GM12878 (cell line): ENCODE results near the gene PPP1R14B. TPM values are rescaled to one million over a fixed set of nuclear protein-coding genes. Genes with fewer than 3 reads are reported as not detected.

Source experiments
- ATAC-seq: fragments of 200-7000 bp; cut with Tn5 transposase; 3 replicates; pipeline ENCODE4 v1.9.1; 2020; ENCODE audit warnings: mild to moderate bottlenecking, moderate library complexity
- BruUV-seq: library from RNA; stranded (reverse); fragments of 400-500 nt; replicated peaks from 2 replicates; lab custom pipeline; 2021; lab: Mats Ljungman, UMichigan
- CTCF ChIA-PET: fragments of 300-600 bp; sonication (Branson Sonifier 250); formaldehyde crosslinking; extraction: SDS; loops from one replicate; lab custom pipeline; 2021; ENCODE audit warnings: inconsistent platforms; lab: Yijun Ruan, JAX
- POLR2A ChIA-PET: fragments of 350-600 bp; formaldehyde crosslinking; extraction: SDS; loops from one replicate; lab custom pipeline; 2021; ENCODE audit warnings: inconsistent platforms; lab: Charles Lee
- RAD21 ChIA-PET: fragments of 300-600 bp; sonication (Branson Sonifier 250); formaldehyde crosslinking; loops from one replicate; lab custom pipeline; 2023; ENCODE audit warnings: antibody characterized with exemption; ENCODE audit not compliant: unreplicated experiment; lab: Charles Lee
- SMC1A ChIA-PET: fragments of 300-600 bp; sonication (Branson Sonifier 250); formaldehyde crosslinking; loops from one replicate; lab custom pipeline; 2023; ENCODE audit not compliant: unreplicated experiment, uncharacterized antibody; lab: Charles Lee
- DNase-seq: peaks from one replicate; pipeline ENCODE4 v3.0.0-alpha.2; 2011; ENCODE audit warnings: low read depth, low spot score
- FAIRE-seq: peaks from 3 replicates; lab custom pipeline; 2011; peaks lifted over from hg19 to GRCh38; lab: Jason Lieb, UNC
- H2AFZ ChIP-seq: 2 replicates; pipeline ENCODE4 v1.6.0; 2011; ENCODE audit warnings: low read depth, low read length, control low read depth; ENCODE audit not compliant: control insufficient read depth
- H3K27ac ChIP-seq: 2 replicates; pipeline ENCODE4 v1.5.1; 2011; ENCODE audit warnings: control low read depth; ENCODE audit not compliant: control insufficient read depth, insufficient read depth
- H3K27me3 ChIP-seq, 2 experiments: replicated peaks in 1 of 2; 2 replicates each; pipeline versions ENCODE4 v1.6.0 to v1.6.1; 2011; ENCODE audit warnings: low read length in 1 of 2; ENCODE audit not compliant: control insufficient read depth in 2 of 2, insufficient read depth in 2 of 2
- H3K36me3 ChIP-seq, 2 experiments: 2 replicates each; pipeline ENCODE4 v1.5.1; 2011; ENCODE audit warnings: low read length in 1 of 2; ENCODE audit not compliant: control insufficient read depth in 2 of 2, insufficient read depth in 2 of 2
- H3K4me1 ChIP-seq: 2 replicates; pipeline ENCODE4 v1.6.1; 2011; ENCODE audit warnings: mild to moderate bottlenecking, low read length, moderate library complexity, mixed read lengths; ENCODE audit not compliant: control insufficient read depth, insufficient read depth
- H3K4me2 ChIP-seq: 2 replicates; pipeline ENCODE4 v1.6.0; 2011; ENCODE audit warnings: control low read depth; ENCODE audit not compliant: control insufficient read depth, insufficient read depth
- H3K4me3 ChIP-seq: fragments of 200-600 bp; sonication (generic); 2 replicates; pipeline ENCODE4 v1.5.1; 2016
- H3K79me2 ChIP-seq: 2 replicates; pipeline ENCODE4 v1.6.0; 2011; ENCODE audit warnings: low read length; ENCODE audit not compliant: control insufficient read depth, insufficient read depth
- H3K9ac ChIP-seq: 2 replicates; pipeline ENCODE4 v1.8.0; 2011; ENCODE audit warnings: low read length, control low read depth, mixed read lengths; ENCODE audit not compliant: control insufficient read depth, insufficient read depth
- H3K9me3 ChIP-seq: replicated peaks from 3 replicates; pipeline ENCODE4 v1.5.1; 2011; ENCODE audit warnings: mild to moderate bottlenecking, low read length; ENCODE audit not compliant: control insufficient read depth, insufficient read depth
- H4K20me1 ChIP-seq: 2 replicates; pipeline ENCODE4 v1.6.0; 2011; ENCODE audit not compliant: control insufficient read depth, insufficient read depth
- GATAD2B ChIP-seq: fragments of 450-650 bp; conservative IDR thresholded peaks from 2 replicates; pipeline ENCODE4 v1.6.1; 2017; ENCODE audit warnings: low read depth, mild to moderate bottlenecking, moderate library complexity
- HCFC1 ChIP-seq: fragments of 150-350 bp; IDR thresholded peaks from 2 replicates; pipeline ENCODE4 v1.6.1; 2014; ENCODE audit warnings: low read length
- HDAC6 ChIP-seq: fragments of 200-600 bp; sonication (generic); IDR thresholded peaks from one replicate; pipeline ENCODE4 v1.8.0; 2017; ENCODE audit warnings: antibody characterized with exemption; ENCODE audit not compliant: unreplicated experiment
- KLF5 ChIP-seq: fragments of 450-650 bp; IDR thresholded peaks from 2 replicates; pipeline ENCODE4 v1.6.1; 2014; ENCODE audit warnings: mild to moderate bottlenecking; ENCODE audit not compliant: partially characterized antibody
- PAX5 ChIP-seq: IDR thresholded peaks from 2 replicates; pipeline ENCODE4 v1.6.1; 2011; ENCODE audit warnings: low read depth, low read length, borderline replicate concordance
- RELA ChIP-seq: fragments of 450-650 bp; IDR thresholded peaks from 2 replicates; pipeline ENCODE4 v1.8.0; 2014; ENCODE audit warnings: borderline replicate concordance; ENCODE audit not compliant: partially characterized antibody
- STAT1 ChIP-seq: fragments of 450-650 bp; conservative IDR thresholded peaks from 2 replicates; pipeline ENCODE4 v1.6.1; 2014; ENCODE audit warnings: antibody characterized with exemption, mild to moderate bottlenecking
- TCF12 ChIP-seq: IDR thresholded peaks from 2 replicates; pipeline ENCODE4 v1.6.1; 2011; ENCODE audit warnings: low read depth, mild to moderate bottlenecking, low read length
- WGBS: methylation state at CpG from one replicate; pipeline ENCODE4 v1.1.6; 2016; ENCODE audit warnings: low lambda C conversion rate; ENCODE audit not compliant: insufficient replicate concordance, insufficient coverage; ENCODE audit errors: missing lambda C conversion rate; 5-methylcytosine and 5-hydroxymethylcytosine counted together
- in situ Hi-C: fragments of 300-500 bp; cut with MboI; formaldehyde crosslinking; loops from 9 replicates; pipeline ENCODE4 v1.14.3; 2018; ENCODE audit warnings: mixed read lengths
- intact Hi-C: fragments of 100-400 bp; cut with micrococcal nuclease; formaldehyde crosslinking; loops from one replicate; pipeline ENCODE4 v1.14.2; 2022; ENCODE audit not compliant: unreplicated experiment
- polyA plus RNA-seq, 11 experiments: library from polyadenylated mRNA; depleted of rRNA in 4 of 11; unstranded in 6 of 11; stranded (reverse) in 5 of 11; fragments of >200 nt; fragmentation: Nextera tagmentation in 4 of 11; fragmentation: Illumina TruSeq in 1 of 11; extraction: Ambion mirVana in 4 of 11; extraction: Trizol in 1 of 11; gene quantifications; 1 replicate in 1 of 11; 2 replicates in 10 of 11; pipeline versions ENCODE4 v1.2.1 to v1.2.3, GENCODE V29; 2011 to 2016; ENCODE audit warnings: inconsistent platforms in 2 of 11, missing spikeins in 2 of 11, low read depth in 1 of 11
- total RNA-seq, 4 experiments: library from RNA; depleted of rRNA in 3 of 4; stranded (reverse); fragments of >200 nt in 3 of 4; fragmentation: Illumina TruSeq in 1 of 4; extraction: Trizol in 1 of 4; gene quantifications; 2 replicates each; pipeline versions ENCODE4 v1.2.1 to v1.2.3, GENCODE V29; 2013 to 2021

The PPP1R14B gene
- total and polyA plus RNA-seq, 10 of the 15 experiments (the other 5 are each of a cell fraction or from before 2014, with no cell fraction given): 8.4 to 283 (median 124) TPM

DNA sequence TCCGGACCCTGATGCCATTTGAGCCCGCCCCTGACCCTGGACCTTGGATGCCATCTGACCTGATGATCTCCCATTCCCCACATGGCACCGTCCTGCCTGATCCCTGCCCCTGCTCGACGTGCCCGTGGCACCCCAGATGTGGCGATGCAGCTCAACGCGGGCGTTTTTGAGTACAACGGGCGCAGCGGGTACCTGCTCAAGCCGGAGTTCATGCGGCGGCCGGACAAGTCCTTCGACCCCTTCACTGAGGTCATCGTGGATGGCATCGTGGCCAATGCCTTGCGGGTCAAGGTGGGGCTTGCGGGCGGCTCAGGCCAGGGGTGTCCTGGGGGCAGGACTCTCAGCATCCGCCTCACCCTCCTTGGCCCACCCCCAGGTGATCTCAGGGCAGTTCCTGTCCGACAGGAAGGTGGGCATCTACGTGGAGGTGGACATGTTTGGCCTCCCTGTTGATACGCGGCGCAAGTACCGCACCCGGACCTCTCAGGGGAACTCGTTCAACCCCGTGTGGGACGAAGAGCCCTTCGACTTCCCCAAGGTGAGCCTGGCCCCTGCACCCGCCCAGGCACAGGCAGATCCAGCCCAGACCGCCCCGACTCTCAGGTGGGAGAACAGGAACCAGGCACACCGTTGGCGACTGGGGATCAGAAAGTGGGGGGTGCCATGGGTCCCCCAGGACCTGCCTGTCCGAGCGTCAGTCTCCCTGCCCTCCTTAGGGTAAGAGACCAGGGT is 15.7 kb upstream of the PPP1R14B start:
- no peak for TF ChIP-seq HDAC6
- TF ChIP-seq TCF12: no peak
- TF ChIP-seq HCFC1: no peak
- TF ChIP-seq RELA: no peak
- no peak for TF ChIP-seq STAT1
- TF ChIP-seq KLF5: no peak
- no peak for TF ChIP-seq GATAD2B
- no peak for TF ChIP-seq PAX5
- peaks cover 0 to 5% of the 10 kb centered on the region in 2 experiments; a peak in 2 of 4 replicates for H3K36me3 ChIP-seq
- WGBS: 89% methylated on average over 42 of the region's 42 CpGs
- H3K27me3 ChIP-seq: no peaks in the 10 kb centered on the region
- in situ Hi-C loops: no loop called here
- FAIRE-seq (no peak), DNase-seq (no peak), ATAC-seq (no peak)
- RAD21 ChIA-PET: interaction anchor here (0.5 kb wide), 1 partner anchor 47 kb away, joined by 3 read pairs; no protein-coding TSS in a partner anchor
- no TSS peak for BruUV-seq
- no peaks in the 10 kb centered on the region for H3K79me2 ChIP-seq
- no peak overlapping the region for H3K27ac ChIP-seq
- H4K20me1 ChIP-seq: no peaks in the 10 kb centered on the region
- SMC1A ChIA-PET: no interaction called here
- POLR2A ChIA-PET: interaction anchor here (1.0 kb wide), 1 partner anchor 13 kb away, joined by 3 read pairs; no protein-coding TSS in a partner anchor
- CTCF ChIA-PET: interaction anchor here (1.6 to 2.0 kb wide), 2 partner anchors 13 to 38 kb away, joined by 4 to 9 read pairs; no protein-coding TSS in a partner anchor
- H3K4me1 ChIP-seq: peaks cover 11% of the 10 kb centered on the region
- intact Hi-C loops: no loop called here
- no peak overlapping the region for H3K4me3 ChIP-seq
- no peak overlapping the region for H3K9ac ChIP-seq
- H2AFZ ChIP-seq: no peak overlapping the region
- H3K4me2 ChIP-seq: no peak overlapping the region
- no peaks in the 10 kb centered on the region for H3K9me3 ChIP-seq
